AG10803 (cell line): ENCODE results near the gene SPRR3.
"Not testable (repeated sequence)": the region's sequence is repeated elsewhere in the genome, so short reads cannot be mapped to it uniquely, and the experiment has no call there.

ENCODE experiments used
- DNase-seq: peaks from one replicate; pipeline ENCODE4 v3.0.0; 2010; ENCODE audit warnings: low read depth
- H3K4me3 ChIP-seq: 2 replicates; pipeline ENCODE4 v1.5.1; 2011; ENCODE audit warnings: mild to moderate bottlenecking, low read length, control low read depth
- CTCF ChIP-seq: conservative IDR thresholded peaks from 2 replicates; pipeline ENCODE4 v1.5.1; 2011; ENCODE audit warnings: mild to moderate bottlenecking, low read length, control low read depth, inconsistent platforms

SPRR3 gene

GRCh38 chr1:152998476-152998875, 3.1 kb upstream of the SPRR3 start:
- DNase-seq: no peak
- no peak for TF ChIP-seq CTCF
- H3K4me3 ChIP-seq: no peak overlapping the region

- H3K4me3 ChIP-seq: no peak overlapping the region
- TF ChIP-seq CTCF: no peak
- DNase-seq: no peak
Observed at GRCh38 chr1:152999818-153000217, 1.7 kb upstream of the SPRR3 start.

DNA sequence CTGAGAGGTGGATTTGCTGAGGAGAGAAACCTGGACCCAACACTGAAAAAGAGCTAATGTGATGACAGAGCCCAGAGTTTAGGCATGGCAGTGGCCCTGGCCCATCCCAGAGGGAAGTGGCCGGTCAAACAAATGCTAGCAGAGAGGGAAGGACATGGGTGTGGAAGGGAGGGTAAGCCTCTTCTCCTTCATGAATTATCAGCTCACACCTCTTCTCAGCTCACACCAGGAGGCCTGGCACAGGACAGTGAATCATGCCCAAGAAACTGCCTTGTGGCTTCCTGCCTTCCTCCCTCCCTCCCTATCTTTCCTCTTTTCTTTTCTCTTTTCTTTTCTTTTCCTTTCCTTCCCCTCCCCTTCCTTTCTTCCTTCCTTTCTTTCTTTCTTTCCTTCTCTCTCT, 1.3 kb upstream of the SPRR3 start:
- no peak for TF ChIP-seq CTCF
- no peak for DNase-seq
- H3K4me3 ChIP-seq: no peak overlapping the region

- not testable (repeated sequence) for H3K4me3 ChIP-seq, DNase-seq
Observed at GRCh38 chr1:153011235-153011758, 9.7 kb downstream of the SPRR3 start.

GRCh38 chr1:153021829-153022228, 20.3 kb downstream of the SPRR3 start:
- not testable (repeated sequence) for H3K4me3 ChIP-seq, DNase-seq

DNA sequence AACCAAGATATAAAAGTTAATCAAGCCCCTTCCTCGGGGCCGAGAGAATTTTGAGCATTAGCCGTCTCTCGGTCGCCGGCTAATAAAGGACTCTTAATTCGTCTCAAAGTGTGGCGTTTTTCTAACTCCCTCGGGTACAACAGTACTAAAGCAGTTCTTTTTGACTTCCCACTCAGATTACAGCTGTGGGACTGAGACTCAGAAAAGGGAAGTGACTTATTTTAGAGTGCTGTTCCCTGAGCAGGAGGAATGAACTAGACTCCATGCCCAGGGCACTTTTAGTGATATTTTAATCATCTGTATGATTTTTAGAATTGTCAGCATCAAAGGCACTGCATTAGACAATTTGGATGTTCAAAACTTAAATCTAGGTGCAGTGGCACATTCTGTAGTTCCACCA, 20.8 kb downstream of the SPRR3 start:
- H3K4me3 ChIP-seq, DNase-seq: not testable (repeated sequence)

DNA sequence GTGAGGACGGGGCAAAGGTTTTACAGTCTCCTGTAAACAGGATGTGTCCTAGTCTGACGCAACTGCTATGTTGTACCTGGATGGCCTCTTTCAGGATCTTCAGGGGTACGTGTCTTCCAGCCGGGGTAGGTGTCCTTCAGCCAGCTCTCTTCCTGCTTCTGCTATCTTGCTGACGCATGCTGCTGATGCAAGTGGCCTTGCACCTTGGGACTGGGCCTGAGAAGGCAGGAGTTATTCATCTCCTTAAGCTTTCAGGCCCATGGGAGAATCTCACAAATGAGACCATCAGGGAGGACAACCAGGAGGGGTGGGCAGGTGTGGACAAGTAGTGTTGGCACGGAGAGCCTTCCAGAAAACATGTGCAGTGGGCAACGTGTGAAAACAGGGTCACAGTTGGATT, 21.6 kb downstream of the SPRR3 start:
- DNase-seq: no peak
- H3K4me3 ChIP-seq: no peak overlapping the region
- no peak for TF ChIP-seq CTCF

- H3K4me3 ChIP-seq: no peak overlapping the region
- no peak for TF ChIP-seq CTCF
- DNase-seq: no peak
Observed at GRCh38 chr1:153024413-153024812, 22.9 kb downstream of the SPRR3 start.

DNA sequence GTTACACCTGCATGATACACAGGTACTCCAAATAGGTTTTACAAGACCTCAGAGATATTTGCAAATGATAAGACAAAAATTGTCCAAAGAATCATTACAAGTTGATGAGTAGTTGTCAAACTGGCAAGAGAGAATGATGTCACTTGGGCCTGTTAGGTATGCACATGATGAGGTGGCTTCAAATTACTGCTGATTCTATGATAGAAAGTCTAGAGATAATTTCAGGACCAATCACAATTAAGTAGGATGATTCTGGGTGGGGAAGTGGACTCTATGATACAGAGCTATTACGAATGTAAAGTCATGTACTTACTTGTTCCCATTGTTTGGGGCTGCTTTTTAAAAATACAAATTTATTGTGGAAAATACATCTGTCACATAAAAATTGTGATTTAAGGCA, 24.2 kb downstream of the SPRR3 start:
- no peak overlapping the region for H3K4me3 ChIP-seq
- no peak for DNase-seq
- no peak for TF ChIP-seq CTCF
